ENCODE data around the gene PLCB1.

Gene PLCB1

DNA sequence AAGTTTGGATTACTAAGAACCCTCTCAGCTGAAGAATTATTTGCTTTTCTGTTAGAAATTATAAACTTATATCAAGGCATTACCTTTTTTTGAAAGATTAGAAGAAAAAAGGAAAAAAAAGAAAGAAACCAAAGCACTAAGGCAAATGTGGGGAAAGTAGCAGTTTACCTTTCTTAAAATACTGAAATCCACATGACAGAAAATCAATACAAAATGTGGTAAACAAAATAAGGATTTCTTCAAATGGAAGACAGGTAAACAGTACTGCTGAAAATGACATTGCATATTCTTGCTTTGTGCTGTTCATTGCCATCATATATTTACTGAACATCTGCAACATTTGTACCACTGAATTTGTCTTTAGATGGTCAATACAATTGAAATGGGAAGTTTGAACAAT is 525.6 kb downstream of the PLCB1 start:
- no peak for DNase-seq (ENCODE audit: low read depth in 2 of 2)

DNA sequence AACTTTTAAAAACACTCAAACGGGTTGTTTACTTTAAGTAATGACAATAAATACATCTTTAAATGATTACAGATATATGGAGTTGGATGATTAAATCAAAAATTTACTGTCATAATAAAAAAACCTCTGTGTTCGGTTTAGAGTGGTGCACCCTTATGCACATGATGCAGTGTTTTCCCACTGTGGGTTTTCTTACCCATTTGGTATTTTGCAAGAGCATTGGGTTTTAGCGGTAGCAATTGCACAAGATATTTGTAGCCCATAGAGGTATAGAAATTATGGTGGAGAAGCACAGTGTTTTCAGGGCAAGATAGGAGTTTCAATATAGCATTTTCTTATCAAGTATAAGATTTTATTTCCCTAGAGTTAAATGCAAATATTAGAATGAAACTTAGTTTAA is 526.0 kb downstream of the PLCB1 start:
- no peak for DNase-seq (ENCODE audit: low read depth in 2 of 2)

DNA sequence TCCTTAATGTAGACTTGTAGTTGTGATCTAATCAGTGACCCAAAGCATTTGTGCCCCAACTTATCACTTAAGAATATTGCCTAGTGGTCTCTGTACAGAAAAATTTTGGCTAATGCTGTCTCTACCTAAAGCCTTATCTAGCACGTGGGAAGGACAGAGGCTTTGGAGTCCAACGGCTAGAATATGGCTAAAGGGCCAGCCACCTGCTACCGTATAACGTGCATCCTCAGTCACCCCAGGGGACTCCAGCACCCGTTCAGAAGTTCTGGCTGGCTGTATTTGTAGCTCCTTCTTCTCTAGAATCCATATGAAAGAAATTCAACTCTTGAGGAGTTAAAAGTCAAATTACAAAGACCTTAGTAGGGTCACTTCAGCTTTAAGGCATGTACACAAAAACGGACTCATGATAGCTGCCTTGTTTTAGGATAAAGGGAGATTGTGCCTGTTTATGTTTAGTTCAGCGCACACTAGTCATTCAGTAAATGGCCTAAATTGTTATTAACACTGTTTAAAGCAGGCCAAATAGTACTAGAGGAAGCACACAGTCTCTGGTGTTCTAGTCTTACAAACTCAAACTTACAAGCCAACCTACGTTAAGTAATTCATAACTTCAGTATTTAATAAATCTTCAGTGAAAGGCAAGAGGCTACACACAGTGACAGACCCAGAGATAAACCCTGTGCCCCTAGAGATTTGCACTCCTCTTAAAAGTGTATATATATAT is 529.3 kb downstream of the PLCB1 start:
- no peak for DNase-seq (ENCODE audit: low read depth in 2 of 2)

DNA sequence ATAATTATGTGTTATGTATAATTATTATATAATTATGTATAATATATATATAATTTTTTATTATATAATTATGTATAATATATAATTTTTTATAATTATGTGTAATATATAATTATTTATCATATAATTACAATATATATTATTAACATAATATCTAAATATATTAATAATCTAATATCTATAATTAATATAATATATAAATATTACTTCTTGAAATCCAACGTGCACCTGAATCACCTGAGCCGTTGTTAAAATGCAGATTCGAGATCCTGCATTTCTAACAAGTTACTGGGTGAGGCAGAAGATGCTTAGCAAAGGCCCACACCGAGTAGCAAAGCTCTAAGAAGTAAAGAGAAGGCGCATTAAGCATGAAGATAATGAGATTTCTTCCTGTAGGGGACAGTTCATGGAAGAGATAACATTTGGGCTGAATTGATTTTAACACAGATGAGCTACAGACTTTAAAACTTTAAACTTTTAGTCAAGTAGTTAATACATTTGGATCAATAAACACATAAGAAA is 530.4 kb downstream of the PLCB1 start:
- no peak for DNase-seq (ENCODE audit: low read depth in 2 of 2)

DNA sequence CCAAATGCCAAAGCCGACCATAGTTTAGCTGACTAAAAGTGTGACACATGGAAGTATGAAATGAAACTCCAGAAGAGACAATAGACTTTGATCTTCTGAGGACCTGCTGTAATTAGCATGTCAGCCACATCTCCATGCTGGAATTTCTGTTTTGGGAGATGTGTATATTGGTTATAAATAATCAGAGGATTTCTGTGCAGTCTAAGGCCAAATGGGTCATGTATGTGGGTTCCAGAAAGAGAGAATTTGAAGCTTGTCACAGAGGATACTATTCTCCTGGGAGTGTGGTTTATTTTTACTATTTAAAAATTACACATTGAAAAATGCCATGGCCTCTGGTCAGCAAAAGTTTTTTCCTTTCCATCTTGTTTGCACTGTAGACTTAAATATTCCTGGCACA is 531.4 kb downstream of the PLCB1 start:
- DNase-seq (ENCODE audit: low read depth in 2 of 2), result no peak

DNA sequence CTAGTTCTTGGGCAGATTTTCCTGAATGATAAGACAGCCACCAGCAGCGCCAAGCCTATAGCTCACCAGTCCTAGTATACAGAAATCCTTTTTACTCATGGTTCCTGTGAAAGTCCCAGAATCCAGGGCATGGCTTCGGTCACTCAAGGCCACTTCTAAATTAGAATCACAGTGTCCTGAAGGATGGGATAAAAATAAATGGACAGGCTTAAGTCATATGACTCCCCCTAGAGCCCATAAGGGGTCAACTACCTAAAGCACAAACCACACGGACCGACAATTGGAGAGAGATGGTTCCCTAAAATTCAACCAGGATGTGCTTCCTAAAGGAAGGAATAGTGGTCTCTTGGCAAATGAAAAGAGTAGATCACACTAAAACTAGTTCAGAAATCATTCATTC is 532.7 kb downstream of the PLCB1 start:
- DNase-seq (ENCODE audit: low read depth in 2 of 2), result no peak

DNA sequence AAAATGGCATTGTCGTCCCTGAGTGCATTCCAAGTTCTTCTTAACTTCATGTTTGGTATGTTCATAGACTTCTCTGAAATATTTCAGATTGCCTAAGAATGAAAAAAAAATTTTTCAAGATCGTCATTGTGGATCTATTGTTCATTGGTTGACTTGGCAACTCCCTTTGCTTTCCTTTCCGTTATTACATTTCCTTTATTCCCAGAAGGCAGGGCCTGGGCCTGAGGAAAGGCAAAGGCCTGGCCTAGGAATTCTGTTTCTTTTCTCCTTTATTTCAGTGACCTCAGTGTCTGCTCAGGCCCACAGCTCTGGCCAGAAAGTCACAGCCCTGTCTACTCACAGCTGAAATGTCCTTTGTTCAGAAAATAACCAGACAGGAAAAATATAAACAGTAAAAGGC is 535.2 kb downstream of the PLCB1 start:
- no peak for DNase-seq (ENCODE audit: low read depth in 2 of 2)

DNA sequence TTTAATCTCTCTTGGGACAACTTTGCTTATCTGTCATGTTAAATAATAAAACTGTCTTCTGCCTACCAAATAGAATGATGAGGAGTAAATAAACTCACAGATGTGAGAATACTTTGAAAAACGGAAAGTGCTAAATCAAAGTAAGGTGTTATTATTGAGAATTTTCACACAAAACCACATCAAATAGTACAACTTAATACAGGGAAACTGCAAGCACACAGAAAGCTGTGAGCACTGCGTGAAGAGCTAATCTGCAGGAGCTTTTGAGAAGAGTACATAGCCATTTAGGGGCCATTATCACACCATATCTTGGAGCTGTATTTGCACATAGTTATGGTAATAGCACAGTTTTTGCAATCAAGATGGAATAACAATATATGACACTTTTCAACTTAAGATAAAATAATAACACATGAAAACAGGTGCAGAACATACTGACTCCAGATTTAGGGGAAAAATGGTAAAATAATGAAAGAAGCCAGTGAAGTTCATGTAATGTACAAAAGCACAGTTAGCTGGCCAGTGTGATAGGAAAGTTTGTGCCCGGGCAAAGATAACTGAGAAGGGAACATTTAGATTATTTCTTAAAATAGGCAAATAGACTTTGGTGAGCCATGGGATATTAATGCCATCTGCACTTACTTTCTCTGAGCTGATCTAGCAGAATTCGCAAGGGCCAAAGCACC is 538.3 kb downstream of the PLCB1 start:
- DNase-seq (ENCODE audit: low read depth in 2 of 2), result no peak

DNA sequence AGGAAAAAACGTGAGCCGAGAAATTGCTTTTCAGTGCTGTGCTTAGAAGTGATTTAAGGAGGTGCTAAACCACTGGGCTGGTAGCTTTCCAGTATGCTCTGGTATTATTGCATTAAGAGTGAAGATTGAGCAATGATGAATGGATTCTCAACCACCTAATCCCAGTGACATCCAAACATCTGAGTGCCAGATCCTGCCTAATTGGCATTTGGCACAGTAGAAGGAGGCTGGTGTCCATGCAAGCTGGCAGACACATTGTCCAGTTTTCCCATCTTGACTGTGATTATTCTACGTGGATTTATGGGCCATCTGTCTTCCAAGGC is 538.8 kb downstream of the PLCB1 start:
- DNase-seq (ENCODE audit: low read depth in 2 of 2), result no peak

DNA sequence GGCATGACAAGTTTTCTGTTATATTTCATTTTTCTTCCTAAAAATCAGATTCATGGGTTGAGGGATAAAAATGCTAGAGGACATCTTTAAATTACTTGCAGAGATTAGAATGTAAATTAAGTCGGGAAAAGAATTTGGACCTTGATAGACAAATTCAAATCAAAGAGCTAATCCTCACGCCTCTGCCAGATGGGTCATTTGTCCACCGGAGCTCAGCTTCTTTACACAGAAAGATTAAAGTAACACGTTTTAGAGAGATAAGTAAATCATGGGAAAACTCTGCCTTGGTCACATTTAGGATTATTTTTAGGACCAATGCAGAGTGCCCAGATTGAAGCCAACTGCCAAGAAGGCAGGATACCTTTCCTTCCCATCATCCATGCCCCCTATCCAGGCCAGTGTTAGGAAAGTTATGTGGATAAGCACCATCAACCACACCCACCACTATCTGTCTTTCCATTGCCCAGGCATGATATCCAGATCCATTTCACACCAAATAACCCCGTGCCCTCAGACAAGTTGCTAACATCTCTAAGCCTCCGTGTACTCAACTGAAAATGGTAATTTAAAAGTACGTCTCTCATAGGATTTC is 539.4 kb downstream of the PLCB1 start:
- DNase-seq (ENCODE audit: low read depth in 2 of 2), result no peak

DNA sequence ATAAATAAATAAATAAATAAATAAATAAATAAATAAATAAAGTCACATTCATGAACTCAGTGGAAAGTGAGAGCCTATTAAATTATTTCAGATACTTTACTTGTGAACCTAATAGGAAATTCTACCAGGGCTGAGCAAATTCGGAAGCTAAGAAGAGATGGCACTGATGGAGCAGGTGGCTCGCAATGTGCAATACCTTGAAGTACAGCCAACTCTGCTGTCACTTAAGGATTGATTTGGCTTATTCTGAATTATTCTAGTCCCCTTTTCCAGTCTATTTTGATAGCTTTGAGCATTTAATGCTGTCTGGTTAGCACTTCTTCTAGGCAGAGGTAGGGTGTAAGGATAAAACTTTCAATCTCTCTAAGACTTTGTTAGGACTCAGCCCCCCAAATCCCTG is 541.0 kb downstream of the PLCB1 start:
- DNase-seq (ENCODE audit: low read depth in 2 of 2), result no peak

DNA sequence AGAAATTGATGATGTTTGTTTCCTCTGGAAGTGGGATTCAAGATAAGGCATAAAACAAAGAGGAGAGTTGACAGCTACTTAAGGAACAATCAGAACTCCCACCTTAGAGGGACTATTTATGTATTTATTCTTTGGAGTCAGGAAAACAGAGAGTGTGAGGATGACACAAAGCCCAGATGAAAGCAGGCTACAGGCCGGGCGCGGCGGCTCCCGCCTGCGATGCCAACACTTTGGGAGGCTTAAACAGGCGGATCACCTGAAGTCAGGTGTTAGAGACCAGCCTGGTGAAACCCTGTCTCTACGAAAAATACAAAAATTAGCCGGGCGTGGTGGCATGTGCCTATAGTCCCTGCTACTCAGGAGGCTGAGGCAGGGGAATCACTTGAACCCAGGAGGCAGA is 543.8 kb downstream of the PLCB1 start:
- no peak for DNase-seq (ENCODE audit: low read depth in 2 of 2)

DNA sequence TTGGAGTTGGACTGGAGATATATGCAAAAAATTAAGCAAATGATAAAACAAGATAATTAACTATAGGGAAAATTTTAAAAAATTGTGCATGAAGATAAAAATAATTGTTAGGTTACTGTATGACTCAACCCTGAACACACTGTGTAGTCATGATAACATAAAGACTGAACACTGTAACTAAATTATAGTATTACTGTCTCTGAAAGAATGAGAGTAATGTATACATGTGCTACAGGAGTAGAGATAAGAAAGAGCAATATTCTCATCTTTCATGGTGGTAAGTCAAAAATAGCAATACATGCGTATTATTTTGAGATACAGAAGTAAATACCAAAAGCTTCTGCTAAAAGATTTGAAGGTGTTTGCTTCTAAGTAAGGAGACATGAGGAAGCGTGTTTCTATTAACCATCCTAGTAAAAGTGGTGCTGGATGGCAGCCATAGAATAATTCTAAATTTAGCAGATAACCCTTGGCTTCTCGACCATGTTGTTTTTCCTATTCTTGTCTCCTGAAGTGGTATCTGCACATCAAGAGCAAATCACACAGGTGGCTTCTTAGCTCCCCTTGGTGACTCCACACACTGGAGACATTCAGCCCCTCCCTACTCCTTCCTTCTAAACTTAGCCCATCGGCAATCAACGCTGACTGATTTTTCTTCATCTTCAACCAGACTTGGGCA is 546.2 kb downstream of the PLCB1 start:
- no peak for DNase-seq (ENCODE audit: low read depth in 2 of 2)

DNA sequence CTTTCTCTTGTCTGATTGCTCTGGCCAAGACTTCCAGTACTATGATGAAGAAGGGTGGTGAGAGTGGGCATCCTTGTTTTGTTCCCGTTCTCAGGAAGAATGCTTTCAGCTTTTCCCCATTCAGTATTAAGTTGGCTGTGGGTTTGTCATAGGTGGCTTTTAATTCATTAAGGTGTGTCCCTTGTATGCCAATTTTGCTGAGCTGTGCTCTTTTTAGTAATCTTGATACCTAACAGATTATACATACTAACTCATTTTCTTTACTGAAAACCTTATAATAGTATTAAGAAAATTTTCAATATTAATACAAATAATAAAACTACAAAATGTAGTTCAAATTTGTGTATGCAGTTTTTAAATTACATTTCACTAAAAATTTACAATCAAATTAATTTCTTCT is 557.3 kb downstream of the PLCB1 start:
- DNase-seq (ENCODE audit: low read depth in 2 of 2), result no peak

DNA sequence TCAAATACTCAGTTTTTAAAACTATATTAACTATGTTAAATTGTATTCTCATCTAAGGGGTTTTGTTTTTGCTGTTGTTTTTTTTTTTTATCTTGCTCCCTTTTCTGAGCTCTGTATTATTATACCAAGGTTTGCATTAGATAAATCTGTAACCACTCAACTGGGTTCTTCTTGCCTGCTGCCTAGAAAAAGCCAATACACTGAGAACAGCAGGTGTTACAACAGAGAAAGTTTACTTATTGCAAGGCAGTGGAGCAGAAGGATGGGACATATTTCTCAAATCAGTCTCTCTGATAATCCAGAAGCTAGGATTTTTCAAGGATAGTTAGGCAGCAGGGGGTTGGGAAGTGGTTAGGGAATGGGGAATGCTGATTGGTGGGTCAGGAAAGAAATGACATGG is 558.0 kb downstream of the PLCB1 start:
- no peak for DNase-seq (ENCODE audit: low read depth in 2 of 2)

DNA sequence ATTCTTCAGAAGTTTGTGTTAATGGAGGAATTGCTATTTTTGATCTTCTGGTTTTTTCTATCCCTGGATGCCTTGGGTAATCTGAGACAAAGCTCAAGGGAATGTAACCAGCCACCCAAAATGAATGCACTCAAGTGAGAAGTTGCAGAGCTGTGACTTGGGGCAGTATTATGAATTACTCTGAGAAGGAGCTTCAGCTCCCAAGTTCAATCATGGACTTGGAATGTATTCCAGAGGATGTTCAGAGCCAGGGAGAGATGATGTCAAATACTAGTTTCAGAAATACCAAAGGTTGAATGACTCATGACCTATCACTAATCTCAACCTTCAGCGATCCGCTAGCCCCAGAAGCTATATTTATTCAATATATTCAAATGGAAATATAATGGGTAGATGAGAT is 561.6 kb downstream of the PLCB1 start:
- DNase-seq (ENCODE audit: low read depth in 2 of 2), result no peak

DNA sequence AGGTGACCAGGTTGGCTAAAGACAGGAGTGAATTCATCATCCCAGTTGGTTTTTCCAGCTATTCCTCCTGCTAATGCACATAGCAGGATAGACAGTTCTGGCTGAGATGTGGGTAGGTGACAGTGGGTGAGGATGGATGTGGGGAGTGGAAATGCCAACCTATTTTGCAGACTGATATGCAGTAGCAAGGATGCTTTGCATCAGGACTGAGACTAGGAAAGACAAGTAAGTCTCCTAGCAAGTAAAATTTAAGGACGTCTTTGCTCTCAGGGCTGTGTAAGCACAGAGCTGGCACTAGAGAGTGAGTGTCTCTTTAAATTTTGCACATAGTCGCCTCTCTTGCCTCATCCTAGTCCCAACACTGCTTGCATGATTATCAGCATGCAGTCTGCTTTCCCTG is 568.7 kb downstream of the PLCB1 start:
- no peak for DNase-seq (ENCODE audit: low read depth in 2 of 2)

DNA sequence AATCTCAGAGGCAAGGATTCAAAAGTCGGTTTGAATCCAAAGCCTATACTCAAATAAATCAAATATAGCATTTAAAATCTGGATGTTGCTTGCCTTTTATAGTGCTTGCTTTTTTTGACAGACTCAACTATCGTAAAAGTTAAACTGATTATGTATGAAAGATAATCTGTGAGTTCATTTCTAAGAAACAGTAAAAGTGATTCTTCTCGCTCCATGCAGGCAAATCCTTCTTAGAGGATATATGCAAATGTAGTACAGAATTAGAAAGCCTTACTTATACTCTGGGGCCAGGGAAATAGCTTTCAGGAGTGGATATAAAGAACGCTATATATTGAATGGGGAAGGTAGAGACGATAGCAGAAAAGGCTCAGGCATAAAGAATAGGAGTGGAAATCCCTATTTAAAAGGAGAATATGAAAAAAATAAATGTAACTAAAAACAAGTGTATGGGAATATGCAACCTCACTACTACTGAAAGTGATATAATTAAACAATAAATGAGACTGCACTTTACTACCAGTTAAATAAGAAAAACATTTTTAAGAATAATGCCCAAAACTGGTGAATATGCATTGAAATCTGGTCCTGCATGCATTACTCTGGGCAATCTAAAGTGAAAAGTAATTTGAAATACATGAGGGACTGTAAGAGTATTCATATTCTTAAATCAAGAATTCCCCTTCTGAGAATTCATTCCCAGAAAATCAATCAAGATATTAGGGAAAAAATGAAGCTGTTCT is 575.1 kb downstream of the PLCB1 start:
- no peak for DNase-seq (ENCODE audit: low read depth in 2 of 2)

DNA sequence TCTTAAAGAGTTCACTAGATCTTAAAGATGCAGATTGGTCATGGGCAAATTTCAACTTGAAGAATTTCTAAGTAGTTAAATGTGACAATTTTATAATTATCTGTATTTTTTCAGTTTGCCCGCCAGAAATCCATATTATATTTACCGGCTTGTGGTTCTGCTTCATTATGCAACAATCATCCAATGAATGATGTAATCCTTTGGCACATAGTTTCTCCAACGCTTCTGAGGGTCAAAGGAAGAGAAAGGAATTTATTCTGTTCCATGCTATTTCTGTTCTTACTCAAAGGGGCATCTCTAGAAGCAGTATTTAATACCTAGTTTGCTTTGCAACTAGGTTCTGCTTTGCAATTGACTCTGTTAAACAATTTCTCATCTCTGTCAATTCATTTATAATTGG is 577.6 kb downstream of the PLCB1 start:
- DNase-seq (ENCODE audit: low read depth in 2 of 2), result no peak

DNA sequence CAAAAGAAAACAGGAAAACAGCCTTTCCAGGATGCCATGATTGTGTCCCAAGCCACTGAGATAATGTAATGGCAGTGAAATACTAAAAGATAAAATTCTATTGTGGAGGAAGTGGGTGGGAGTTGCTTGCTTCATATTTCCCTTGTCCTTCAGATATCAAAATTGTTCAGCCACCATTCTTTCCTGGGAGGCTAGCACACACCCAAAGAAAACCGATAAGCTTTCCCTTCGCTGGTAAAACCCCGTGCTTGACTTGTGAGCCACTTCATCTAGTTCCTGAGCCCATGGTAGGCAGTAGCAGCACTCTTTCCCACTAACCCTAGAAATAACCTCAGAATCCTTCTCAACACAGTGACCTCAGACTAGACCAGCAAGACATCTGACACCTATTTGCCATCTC is 579.4 kb downstream of the PLCB1 start:
- DNase-seq (ENCODE audit: low read depth in 2 of 2), result no peak

DNA sequence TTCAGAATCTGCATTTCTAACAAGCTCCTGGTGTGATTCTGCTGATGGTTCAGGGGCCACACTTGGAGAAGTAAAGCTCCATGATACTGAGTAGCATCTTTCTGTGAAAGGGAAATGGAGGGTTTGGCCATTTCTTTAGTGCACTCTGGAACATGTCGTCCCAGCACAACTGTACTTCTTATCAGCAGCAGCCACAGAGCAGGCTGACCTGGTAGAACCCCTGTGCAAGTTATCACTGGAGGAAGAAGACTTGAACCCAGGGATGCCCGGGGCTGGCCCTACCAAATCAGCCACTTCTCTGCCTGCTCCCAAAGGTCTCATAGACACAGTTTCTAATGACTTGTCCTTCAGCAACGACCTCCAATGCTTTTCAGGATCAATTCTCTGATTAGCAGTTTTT is 582.1 kb downstream of the PLCB1 start:
- no peak for DNase-seq (ENCODE audit: low read depth in 2 of 2)

DNA sequence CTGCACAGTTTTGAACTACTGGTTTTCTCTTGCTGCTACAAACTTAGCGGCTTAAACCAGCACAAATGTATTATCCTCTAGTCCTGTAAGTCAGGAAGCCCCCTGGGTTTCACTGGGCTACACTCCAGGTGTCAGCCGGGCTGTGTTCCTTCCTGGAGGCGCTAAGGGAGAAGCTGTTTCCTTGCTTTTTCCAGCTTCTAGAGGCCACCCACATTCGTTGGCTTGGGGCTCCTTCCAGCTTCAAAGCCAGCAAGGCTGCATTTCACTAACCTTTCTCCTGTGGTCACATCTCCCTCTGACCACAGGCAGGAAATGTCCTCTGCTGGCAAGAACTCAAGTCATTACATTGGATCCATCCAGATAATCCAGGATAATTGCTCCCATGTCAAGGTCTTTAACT is 586.2 kb downstream of the PLCB1 start:
- no peak for DNase-seq (ENCODE audit: low read depth in 2 of 2)

All from stimulated activated CD8-positive, alpha-beta memory T cell treated with anti-CD3 and anti-CD28 coated beads, Interleukin-2, amount 100 ng/mL, for 48 hours (primary cell).